H9 (cell line): Measurements from ENCODE around the gene OSTN. TPM values are rescaled to one million over a fixed set of nuclear protein-coding genes. Genes with fewer than 3 reads are reported as not detected.

Experiments used
- DNase-seq: peaks from one replicate; pipeline ENCODE4 v3.0.0-alpha.2; 2017
- H2AFZ ChIP-seq: one replicate; pipeline ENCODE4 v1.6.1; 2013; ENCODE audit warnings: mild to moderate bottlenecking, low read length, control low read depth, moderate library complexity
- H2AK5ac ChIP-seq: 2 replicates; pipeline ENCODE4 v1.6.1; 2013; ENCODE audit warnings: low read length, control low read depth, mixed read lengths; ENCODE audit not compliant: insufficient read length
- H2BK120ac ChIP-seq: one replicate; pipeline ENCODE4 v1.6.1; 2013; ENCODE audit warnings: low read depth, mild to moderate bottlenecking, low read length, control low read depth, inconsistent platforms; ENCODE audit not compliant: poor library complexity, severe bottlenecking
- H2BK12ac ChIP-seq: 2 replicates; pipeline ENCODE4 v1.6.1; 2013; ENCODE audit warnings: low read length, control low read depth, mixed read lengths, low read depth; ENCODE audit not compliant: insufficient read length
- H2BK15ac ChIP-seq: 2 replicates; pipeline ENCODE4 v1.6.1; 2013; ENCODE audit warnings: low read depth, low read length, control low read depth
- H2BK20ac ChIP-seq: one replicate; pipeline ENCODE4 v1.6.1; 2013; ENCODE audit warnings: low read depth, mild to moderate bottlenecking, low read length, control low read depth, inconsistent platforms; ENCODE audit not compliant: poor library complexity, severe bottlenecking
- H2BK5ac ChIP-seq: 2 replicates; pipeline ENCODE4 v1.6.1; 2013; ENCODE audit warnings: low read length, control low read depth, mixed read lengths; ENCODE audit not compliant: insufficient read length
- H3K14ac ChIP-seq: 2 replicates; pipeline ENCODE4 v1.6.1; 2013; ENCODE audit warnings: low read length, control low read depth; ENCODE audit not compliant: insufficient read depth
- H3K18ac ChIP-seq: 2 replicates; pipeline ENCODE4 v1.6.1; 2013; ENCODE audit warnings: low read depth, mild to moderate bottlenecking, mixed read lengths, low read length, control low read depth; ENCODE audit not compliant: insufficient read length
- H3K23ac ChIP-seq: 2 replicates; pipeline ENCODE4 v1.6.1; 2013; ENCODE audit warnings: low read length, control low read depth, mixed read lengths, low read depth; ENCODE audit not compliant: insufficient read length
- H3K23me2 ChIP-seq: 2 replicates; pipeline ENCODE4 v1.6.1; 2013; ENCODE audit warnings: low read depth, mild to moderate bottlenecking, mixed read lengths, low read length, control low read depth; ENCODE audit not compliant: insufficient read length, poor library complexity, severe bottlenecking
- H3K27ac ChIP-seq: 2 replicates; pipeline ENCODE4 v1.5.1; 2013; ENCODE audit warnings: low read length, control low read depth, mixed read lengths, low read depth; ENCODE audit not compliant: insufficient read length
- H3K27me3 ChIP-seq: 2 replicates; pipeline ENCODE4 v1.6.1; 2013; ENCODE audit warnings: low read length, control low read depth, inconsistent platforms; ENCODE audit not compliant: insufficient read depth
- H3K4ac ChIP-seq: 2 replicates; pipeline ENCODE4 v1.6.1; 2013; ENCODE audit warnings: low read depth, mild to moderate bottlenecking, control low read depth, inconsistent platforms, low read length, moderate library complexity
- H3K4me1 ChIP-seq: 2 replicates; pipeline ENCODE4 v1.6.1; 2013; ENCODE audit warnings: low read length, control low read depth, inconsistent platforms; ENCODE audit not compliant: insufficient read depth
- H3K4me2 ChIP-seq: 2 replicates; pipeline ENCODE4 v1.6.1; 2013; ENCODE audit warnings: low read length, control low read depth, mixed read lengths; ENCODE audit not compliant: insufficient read length, insufficient read depth
- H3K56ac ChIP-seq: 2 replicates; pipeline ENCODE4 v1.6.1; 2013; ENCODE audit warnings: low read depth, mild to moderate bottlenecking, mixed read lengths, low read length, control low read depth; ENCODE audit not compliant: insufficient read length
- H3K79me1 ChIP-seq: 2 replicates; pipeline ENCODE4 v1.6.1; 2013; ENCODE audit warnings: low read depth, mild to moderate bottlenecking, moderate library complexity, low read length, control low read depth, inconsistent platforms; ENCODE audit not compliant: insufficient read depth, poor library complexity, severe bottlenecking
- H3K79me2 ChIP-seq: 2 replicates; pipeline ENCODE4 v1.6.1; 2013; ENCODE audit warnings: low read length, control low read depth, inconsistent platforms; ENCODE audit not compliant: insufficient read depth
- H3K9ac ChIP-seq: 2 replicates; pipeline ENCODE4 v1.6.1; 2013; ENCODE audit warnings: low read length, control low read depth, mixed read lengths; ENCODE audit not compliant: insufficient read length; ENCODE audit errors: extremely low read depth
- H3K9me3 ChIP-seq: one replicate; pipeline ENCODE4 v1.6.1; 2013; ENCODE audit warnings: low read depth, low read length, inconsistent platforms; ENCODE audit not compliant: control insufficient read depth
- H3T11ph ChIP-seq: one replicate; pipeline ENCODE4 v1.6.1; 2013; ENCODE audit warnings: mild to moderate bottlenecking, low read length, control low read depth, inconsistent platforms
- H4K20me1 ChIP-seq: one replicate; pipeline ENCODE4 v1.6.1; 2013; ENCODE audit not compliant: control insufficient read depth, insufficient read length, insufficient read depth
- H4K5ac ChIP-seq: 2 replicates; pipeline ENCODE4 v1.6.1; 2013; ENCODE audit warnings: low read depth, mild to moderate bottlenecking, mixed read lengths, low read length, control low read depth; ENCODE audit not compliant: insufficient read length
- H4K8ac ChIP-seq: replicated peaks from 2 replicates; pipeline ENCODE4 v1.6.1; 2013; ENCODE audit warnings: low read length, control low read depth, mixed read lengths, low read depth; ENCODE audit not compliant: insufficient read length
- H4K91ac ChIP-seq: 2 replicates; pipeline ENCODE4 v1.6.1; 2013; ENCODE audit warnings: low read depth, mild to moderate bottlenecking, moderate library complexity, mixed read lengths, low read length, control low read depth; ENCODE audit not compliant: insufficient read length
- H3K27ac Mint-ChIP-seq, 3 experiments: 2 replicates in 2 of 3; 3 replicates in 1 of 3; pipeline ENCODE4 v1.8.0; 2020 to 2021; ENCODE audit warnings: mixed read lengths in 3 of 3, mild to moderate bottlenecking in 1 of 3, moderate library complexity in 1 of 3
- H3K27me3 Mint-ChIP-seq: 2 replicates; pipeline ENCODE4 v1.8.0; 2021; ENCODE audit warnings: low read depth, mild to moderate bottlenecking, moderate library complexity, mixed read lengths
- H3K36me3 Mint-ChIP-seq, 3 experiments: 2 replicates in 2 of 3; 3 replicates in 1 of 3; pipeline ENCODE4 v1.8.0; 2020 to 2021; ENCODE audit warnings: low read depth in 3 of 3, mixed read lengths in 3 of 3; ENCODE audit not compliant: insufficient read depth in 1 of 3
- H3K4me1 Mint-ChIP-seq, 2 experiments: 2 replicates each; pipeline ENCODE4 v1.8.0; 2020; ENCODE audit warnings: mixed read lengths in 2 of 2
- H3K4me3 Mint-ChIP-seq, 2 experiments: 2 replicates in 1 of 2; 3 replicates in 1 of 2; pipeline ENCODE4 v1.8.0; 2020 to 2021; ENCODE audit warnings: mild to moderate bottlenecking in 2 of 2, mixed read lengths in 2 of 2, moderate library complexity in 1 of 2
- H3K9me3 Mint-ChIP-seq, 2 experiments: 2 replicates in 1 of 2; 3 replicates in 1 of 2; pipeline ENCODE4 v1.8.0; 2020; ENCODE audit warnings: mild to moderate bottlenecking in 2 of 2, mixed read lengths in 2 of 2, moderate library complexity in 1 of 2
- CTCF ChIP-seq: fragments of 200-600 bp; sonication (generic); conservative IDR thresholded peaks from 3 replicates; pipeline ENCODE4 v1.8.0; 2021; ENCODE audit warnings: antibody characterized with exemption, mild to moderate bottlenecking
- WGBS: extraction: QIAGEN DNeasy Blood & Tissue Kit; methylation state at CpG from one replicate; pipeline ENCODE4 v1.1.7; 2013; ENCODE audit warnings: missing lambda C conversion rate, low lambda C conversion rate, mixed read lengths; ENCODE audit not compliant: insufficient read length; ENCODE audit errors: extremely low coverage; 5-methylcytosine and 5-hydroxymethylcytosine counted together
- total RNA-seq: library from RNA; stranded (reverse); gene quantifications from 2 replicates; pipeline ENCODE4 v1.2.1, GENCODE V29; 2021

The OSTN gene
- total RNA-seq, 1 experiment from 2014 or later, result 0.07 TPM

DNA sequence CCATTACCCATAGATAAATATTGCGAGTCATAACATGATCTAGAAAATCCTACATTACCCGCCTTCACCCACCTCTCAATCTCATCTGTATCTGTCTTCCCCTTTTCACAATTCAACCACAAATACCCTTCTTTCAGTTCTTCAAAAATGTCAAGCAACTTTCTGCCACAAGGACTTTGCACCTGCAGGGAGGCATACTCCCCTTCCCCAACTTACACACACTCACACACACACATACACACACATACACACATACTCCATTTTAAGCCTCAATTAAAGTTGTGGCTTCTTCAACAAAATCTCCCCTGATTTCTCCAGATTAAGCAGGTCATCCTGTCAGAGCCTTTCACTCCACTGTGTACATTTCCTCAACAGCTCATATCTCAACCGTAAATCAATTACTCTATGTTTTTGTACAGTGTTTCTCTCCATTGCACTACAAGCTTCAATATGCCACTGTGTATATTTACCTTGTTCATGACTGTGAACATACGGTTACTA is 97.0 kb downstream of the OSTN start:
- H2BK20ac ChIP-seq, result no peak overlapping the region
- H3K23ac ChIP-seq, result no peak overlapping the region
- Mint-ChIP-seq H3K4me3 (no peak overlapping the region), H3K36me3 (no peaks in the 10 kb centered on the region; a peak in 1 of 7 replicates), H3K27me3 (no peaks in the 10 kb centered on the region; the same call in 1 of the 2 replicates), H3K27ac (no peak overlapping the region), H3K4me1 (peaks cover 2 to 10% of the 10 kb centered on the region in 2 experiments), H3K9me3 (peaks cover 0 to 5% of the 10 kb centered on the region in 2 experiments; a peak in 1 of 5 replicates)
- H3K27me3 ChIP-seq, result no peaks in the 10 kb centered on the region
- H3K9me3 ChIP-seq, result no peaks in the 10 kb centered on the region
- no peak overlapping the region for H2AFZ ChIP-seq
- H4K91ac ChIP-seq, result no peak overlapping the region
- H3K14ac ChIP-seq, result no peak overlapping the region
- no peaks in the 10 kb centered on the region for H3K79me1 ChIP-seq
- DNase-seq, result no peak
- no peak overlapping the region for H2BK12ac ChIP-seq
- no peak overlapping the region for H3K4ac ChIP-seq
- no peak overlapping the region for H3T11ph ChIP-seq
- H4K8ac ChIP-seq, result no peak overlapping the region
- TF ChIP-seq CTCF, result no peak
- H4K20me1 ChIP-seq, result no peaks in the 10 kb centered on the region
- no peak overlapping the region for H2BK5ac ChIP-seq
- H3K23me2 ChIP-seq, result no peaks in the 10 kb centered on the region
- H4K5ac ChIP-seq, result no peak overlapping the region
- H3K4me2 ChIP-seq, result no peak overlapping the region
- no peak overlapping the region for H3K18ac ChIP-seq
- no peak overlapping the region for H2BK15ac ChIP-seq
- H3K27ac ChIP-seq, result no peak overlapping the region
- no peaks in the 10 kb centered on the region for H3K79me2 ChIP-seq
- no peaks in the 10 kb centered on the region; the same call in 1 of the 2 replicates for H3K4me1 ChIP-seq
- no peak overlapping the region for H3K9ac ChIP-seq
- H2AK5ac ChIP-seq, result no peak overlapping the region
- H2BK120ac ChIP-seq, result no peak overlapping the region
- H3K56ac ChIP-seq, result no peak overlapping the region
- 100% methylated on average over 1 of the region's 4 CpGs for WGBS
